ENCODE data around the gene ADAMTS9. TPM values are rescaled to one million over a fixed set of nuclear protein-coding genes. Genes with fewer than 3 reads are reported as not detected.

Gene ADAMTS9
- polyA plus RNA-seq, 1 experiment, result 0.16 TPM

DNA sequence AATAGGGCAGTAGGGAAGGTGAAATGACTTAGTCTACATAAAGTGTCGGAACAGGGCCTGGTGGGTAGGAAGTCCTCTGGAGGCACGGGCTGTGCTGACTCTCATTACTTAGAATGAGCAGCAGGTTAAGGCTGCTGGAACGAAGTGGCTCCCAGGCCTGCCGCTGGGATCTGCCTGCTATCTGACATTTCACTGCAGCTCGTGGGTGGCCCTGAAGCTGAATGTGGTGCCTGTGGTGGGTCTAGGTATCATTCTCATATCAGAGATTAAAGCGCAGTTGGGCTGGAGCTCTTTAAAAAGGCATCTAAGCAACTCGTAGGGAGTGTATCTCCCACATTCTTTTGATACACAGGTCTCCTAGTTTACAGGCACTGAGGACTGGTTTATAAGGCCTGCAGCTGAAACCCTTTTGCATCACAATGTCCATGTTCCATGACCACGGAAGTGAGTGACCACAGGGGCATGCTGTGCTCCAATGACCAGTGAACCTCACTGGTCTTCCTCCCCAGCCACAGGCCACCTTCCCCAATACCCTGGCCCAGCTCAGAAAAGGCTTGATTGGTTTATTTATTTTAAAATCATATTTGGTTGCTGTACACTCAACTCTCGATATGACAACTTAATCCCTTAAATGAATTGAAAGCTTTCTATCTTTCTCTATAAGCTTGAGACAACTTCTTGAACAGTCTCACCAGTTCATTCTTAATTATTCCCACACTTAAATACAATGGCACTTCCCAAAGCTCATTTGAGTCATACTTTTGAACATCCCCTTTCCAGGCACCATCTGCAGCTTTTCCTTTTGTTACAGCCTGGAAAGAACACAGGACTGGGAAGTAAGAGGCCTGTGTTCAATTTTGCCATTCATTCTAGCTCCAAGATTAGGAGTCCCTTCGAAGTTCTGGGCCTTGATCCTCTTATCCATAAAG is 19.0 kb downstream of the ADAMTS9 start:
- Histone ChIP-seq H3K4me3 (ENCODE audit: low read depth, low read length) (no peak overlapping the region), H3K36me3 (ENCODE audit: control insufficient read depth, insufficient read depth, low read length) (no peaks in the 10 kb centered on the region), H3K27me3 (ENCODE audit: control insufficient read depth, insufficient read depth, low read length) (no peaks in the 10 kb centered on the region)
- TF ChIP-seq, protein P1, sequence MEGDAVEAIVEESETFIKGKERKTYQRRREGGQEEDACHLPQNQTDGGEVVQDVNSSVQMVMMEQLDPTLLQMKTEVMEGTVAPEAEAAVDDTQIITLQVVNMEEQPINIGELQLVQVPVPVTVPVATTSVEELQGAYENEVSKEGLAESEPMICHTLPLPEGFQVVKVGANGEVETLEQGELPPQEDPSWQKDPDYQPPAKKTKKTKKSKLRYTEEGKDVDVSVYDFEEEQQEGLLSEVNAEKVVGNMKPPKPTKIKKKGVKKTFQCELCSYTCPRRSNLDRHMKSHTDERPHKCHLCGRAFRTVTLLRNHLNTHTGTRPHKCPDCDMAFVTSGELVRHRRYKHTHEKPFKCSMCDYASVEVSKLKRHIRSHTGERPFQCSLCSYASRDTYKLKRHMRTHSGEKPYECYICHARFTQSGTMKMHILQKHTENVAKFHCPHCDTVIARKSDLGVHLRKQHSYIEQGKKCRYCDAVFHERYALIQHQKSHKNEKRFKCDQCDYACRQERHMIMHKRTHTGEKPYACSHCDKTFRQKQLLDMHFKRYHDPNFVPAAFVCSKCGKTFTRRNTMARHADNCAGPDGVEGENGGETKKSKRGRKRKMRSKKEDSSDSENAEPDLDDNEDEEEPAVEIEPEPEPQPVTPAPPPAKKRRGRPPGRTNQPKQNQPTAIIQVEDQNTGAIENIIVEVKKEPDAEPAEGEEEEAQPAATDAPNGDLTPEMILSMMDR (IDR thresholded peaks at IDR 0.05; ENCODE audit: insufficient read depth, low read depth, low read length), result no peak
- ChIA-PET POLR2A (no interaction called here), CTCF (interaction anchor here (0.7 to 1.1 kb wide), 2 partner anchors 25 to 115 kb away, joined by 3 read pairs; no protein-coding TSS in a partner anchor)
- no peak for DNase-seq (ENCODE audit: low read depth)

DNA sequence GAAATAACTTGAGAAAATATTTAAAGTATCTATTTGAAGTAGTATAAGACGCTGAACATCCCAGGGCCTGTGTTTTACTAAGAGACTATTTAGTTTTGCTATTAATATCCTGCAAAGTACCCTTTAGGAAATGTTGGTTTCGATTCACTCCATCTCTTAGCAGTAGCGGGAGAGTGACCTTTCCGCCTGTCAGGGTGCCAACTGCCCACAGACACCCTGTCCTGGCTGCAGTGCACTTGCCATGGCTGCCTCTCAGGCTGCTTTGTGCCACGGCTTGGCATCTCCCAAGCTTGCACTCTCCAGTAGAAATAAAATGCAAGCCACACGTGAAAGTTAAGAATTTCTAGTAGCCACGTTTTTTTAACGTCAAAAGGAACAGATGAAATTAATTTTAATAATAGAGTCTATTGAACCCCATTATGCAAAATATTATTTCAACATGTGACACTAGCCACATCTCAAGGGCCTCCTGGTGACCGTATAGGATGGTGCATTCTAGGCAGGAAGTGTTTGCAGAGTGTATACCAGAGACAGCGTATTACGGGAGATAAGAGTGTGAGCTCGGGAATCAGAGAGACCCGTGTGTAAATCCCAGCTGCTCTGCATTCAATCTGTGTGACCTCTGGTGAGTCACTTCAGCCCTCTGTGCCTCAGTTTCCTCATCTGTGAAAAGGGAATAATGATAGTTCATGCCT is 19.8 kb downstream of the ADAMTS9 start:
- no peaks in the 10 kb centered on the region for H3K36me3 ChIP-seq (ENCODE audit: control insufficient read depth, insufficient read depth, low read length)
- ChIA-PET CTCF (interaction anchor here (1.1 kb wide), 1 partner anchor 26 kb away, joined by 3 read pairs; no protein-coding TSS in a partner anchor), POLR2A (no interaction called here)
- TF ChIP-seq, protein P1 (IDR thresholded peaks at IDR 0.05; ENCODE audit: insufficient read depth, low read depth, low read length), result no peak
- H3K4me3 ChIP-seq (ENCODE audit: low read depth, low read length), result no peak overlapping the region
- no peaks in the 10 kb centered on the region for H3K27me3 ChIP-seq (ENCODE audit: control insufficient read depth, insufficient read depth, low read length)
- DNase-seq (ENCODE audit: low read depth), result no peak

DNA sequence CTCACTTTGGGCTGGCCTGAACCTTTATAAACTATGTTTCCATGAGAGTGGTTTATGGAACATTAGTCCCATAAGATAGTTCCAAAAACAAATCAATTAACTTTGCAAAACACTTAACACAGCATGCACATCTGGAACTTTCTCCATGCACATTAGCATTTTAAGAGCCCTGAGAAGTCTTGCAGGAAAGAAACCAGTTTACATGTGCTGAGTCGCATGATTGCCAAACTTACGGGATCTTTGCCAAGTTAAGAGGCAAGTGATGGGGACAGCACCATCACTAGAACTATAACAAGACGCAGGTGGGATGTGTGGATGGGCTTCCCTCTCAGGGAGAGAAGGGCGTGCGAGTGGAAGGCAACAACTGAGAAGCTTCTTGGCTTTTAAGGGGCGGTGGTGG is 20.7 kb downstream of the ADAMTS9 start:
- DNase-seq (ENCODE audit: low read depth), result no peak

DNA sequence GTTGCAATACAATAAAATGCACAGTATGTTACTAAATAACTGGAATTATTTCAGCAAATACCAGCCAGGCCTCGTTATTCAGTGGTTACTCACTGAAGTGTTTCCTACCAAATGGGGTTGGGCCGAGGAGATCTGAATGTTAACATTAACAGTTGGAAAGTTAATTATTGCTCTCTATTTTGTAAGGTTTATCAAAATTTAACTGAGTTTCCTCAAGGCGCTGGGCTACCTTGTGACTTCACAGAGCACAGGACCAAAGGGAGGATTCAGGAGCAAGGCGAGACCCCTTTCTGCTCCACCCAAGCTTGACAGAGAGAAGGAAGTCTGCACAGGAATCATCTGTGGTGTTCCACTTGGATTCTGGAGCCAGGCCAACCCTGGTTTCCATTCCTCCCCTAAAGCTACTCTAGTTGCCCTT is 21.6 kb downstream of the ADAMTS9 start:
- CTCF ChIA-PET, result interaction anchor here (0.8 kb wide), 1 partner anchor 10 kb away, joined by 3 read pairs; no protein-coding TSS in a partner anchor
- TF ChIP-seq, protein P1 (IDR thresholded peaks at IDR 0.05; ENCODE audit: insufficient read depth, low read depth, low read length), result no peak
- no peak for DNase-seq (ENCODE audit: low read depth)
- H3K36me3 ChIP-seq (ENCODE audit: control insufficient read depth, insufficient read depth, low read length), result no peaks in the 10 kb centered on the region
- H3K4me3 ChIP-seq (ENCODE audit: low read depth, low read length), result no peak overlapping the region
- POLR2A ChIA-PET, result interaction anchor here (0.5 kb wide), 1 partner anchor 497 kb away, joined by 3 read pairs; no protein-coding TSS in a partner anchor
- no peaks in the 10 kb centered on the region for H3K27me3 ChIP-seq (ENCODE audit: control insufficient read depth, insufficient read depth, low read length)

More for the DNA sequence above, 20.7 kb downstream of the ADAMTS9 start:
- Histone ChIP-seq H3K4me3 (ENCODE audit: low read depth, low read length) (no peak overlapping the region), H3K27me3 (ENCODE audit: control insufficient read depth, insufficient read depth, low read length) (no peaks in the 10 kb centered on the region), H3K36me3 (ENCODE audit: control insufficient read depth, insufficient read depth, low read length) (no peaks in the 10 kb centered on the region)
- ChIA-PET CTCF (interaction anchor here (1.1 kb wide), 1 partner anchor 27 kb away, joined by 3 read pairs; no protein-coding TSS in a partner anchor), POLR2A (no interaction called here)
- TF ChIP-seq, protein P1 (IDR thresholded peaks at IDR 0.05; ENCODE audit: insufficient read depth, low read depth, low read length), result no peak

DNA sequence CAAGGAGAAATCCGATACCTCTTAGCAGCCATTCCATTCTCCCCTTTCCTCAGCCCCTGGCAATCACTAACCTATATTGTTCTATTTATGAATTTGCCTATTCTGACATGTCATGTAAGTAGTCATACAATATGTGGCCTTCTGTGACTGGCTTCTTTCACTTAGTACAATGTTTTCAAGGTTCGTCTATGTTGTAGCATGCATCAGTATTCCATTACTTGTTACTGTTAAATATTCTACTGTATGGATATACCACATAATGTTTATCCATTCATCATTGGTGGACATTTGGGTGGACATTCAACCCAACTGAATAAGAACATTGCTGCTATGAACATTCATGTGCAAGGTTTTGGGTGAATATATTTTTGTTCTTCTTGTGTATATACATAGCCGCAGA is 23.4 kb downstream of the ADAMTS9 start:
- ChIA-PET POLR2A (no interaction called here), CTCF (no interaction called here)
- H3K27me3 ChIP-seq (ENCODE audit: control insufficient read depth, insufficient read depth, low read length), result no peaks in the 10 kb centered on the region
- DNase-seq (ENCODE audit: low read depth), result no peak
- no peak overlapping the region for H3K4me3 ChIP-seq (ENCODE audit: low read depth, low read length)
- H3K36me3 ChIP-seq (ENCODE audit: control insufficient read depth, insufficient read depth, low read length), result no peaks in the 10 kb centered on the region
- TF ChIP-seq, protein P1 (IDR thresholded peaks at IDR 0.05; ENCODE audit: insufficient read depth, low read depth, low read length), result no peak

Data from BJ (cell line).